Fibroblast of villous mesenchyme (primary cell): ENCODE measurements around the gene C22orf15. TPM values are rescaled to one million over a fixed set of nuclear protein-coding genes. Genes with fewer than 3 reads are reported as not detected.

ENCODE experiments used
- DNase-seq: peaks from one replicate; pipeline ENCODE4 v3.0.0-alpha.2; 2010; ENCODE audit warnings: low read depth
- H3K4me3 ChIP-seq: 2 replicates; pipeline ENCODE4 v1.5.1; 2011; ENCODE audit warnings: low read depth, mild to moderate bottlenecking, low read length
- total RNA-seq: library from RNA; depleted of rRNA; stranded (reverse); fragments of >200 nt; gene quantifications from 2 replicates; pipeline ENCODE4 v1.2.3, GENCODE V29; 2012
- TF ChIP-seq, protein P1 (sequence below): IDR thresholded peaks from 2 replicates; pipeline ENCODE4 v1.5.1; 2012; ENCODE audit warnings: low read depth, mild to moderate bottlenecking, low read length; ENCODE audit not compliant: insufficient read depth

Gene C22orf15, protein sequence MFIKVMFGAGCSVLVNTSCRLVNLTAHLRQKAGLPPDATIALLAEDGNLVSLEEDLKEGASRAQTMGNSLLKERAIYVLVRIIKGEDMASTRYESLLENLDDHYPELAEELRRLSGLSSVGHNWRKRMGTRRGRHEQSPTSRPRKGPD
- total RNA-seq, result 0.43 and 1.6 TPM in 2 replicates

DNA sequence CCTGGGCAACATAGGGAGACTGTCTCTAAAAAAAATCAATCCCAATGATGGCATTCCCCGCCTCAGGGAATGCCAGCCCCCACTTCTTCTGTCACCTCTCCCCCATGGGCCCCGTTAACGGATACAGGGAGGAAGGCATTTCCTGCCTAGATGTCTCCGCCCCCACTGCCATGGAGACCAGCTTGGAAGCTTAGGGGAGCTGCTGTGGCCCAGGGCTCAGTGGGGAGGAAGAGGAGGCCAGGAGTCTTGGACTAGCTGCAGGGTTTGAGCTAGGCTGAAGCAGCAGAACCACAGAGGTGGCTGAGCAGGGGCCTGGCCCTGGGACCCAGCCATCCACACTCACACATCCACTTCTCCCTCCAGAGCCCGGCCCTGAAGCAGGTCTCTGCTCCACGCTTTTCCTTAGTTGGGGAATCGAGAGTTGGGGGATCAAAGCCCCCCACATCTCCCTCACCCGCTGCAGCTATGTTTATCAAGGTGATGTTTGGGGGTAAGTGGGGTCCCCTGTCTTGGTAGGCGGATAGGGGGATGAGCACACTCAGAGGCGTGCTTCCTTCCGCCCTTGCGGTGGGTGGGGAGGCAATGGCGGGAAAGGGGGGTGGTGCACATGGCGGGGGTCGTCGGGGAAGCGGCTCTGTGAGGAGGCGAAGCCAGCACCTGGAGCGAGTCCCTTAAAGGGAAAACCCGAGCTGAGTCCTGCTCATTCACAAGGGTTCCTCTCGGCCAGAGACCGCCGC, at the start of gene C22orf15:
TSS of gene C22orf15 (plus strand) at position 149 of the 737 bp plus-strand sequence. CDS start at position 466, 317 bp downstream.
- peak within 1 kb of the TSS; percentile 9 for H3K4me3 ChIP-seq
- peak; percentile 29 for DNase-seq
- TF ChIP-seq, protein P1, sequence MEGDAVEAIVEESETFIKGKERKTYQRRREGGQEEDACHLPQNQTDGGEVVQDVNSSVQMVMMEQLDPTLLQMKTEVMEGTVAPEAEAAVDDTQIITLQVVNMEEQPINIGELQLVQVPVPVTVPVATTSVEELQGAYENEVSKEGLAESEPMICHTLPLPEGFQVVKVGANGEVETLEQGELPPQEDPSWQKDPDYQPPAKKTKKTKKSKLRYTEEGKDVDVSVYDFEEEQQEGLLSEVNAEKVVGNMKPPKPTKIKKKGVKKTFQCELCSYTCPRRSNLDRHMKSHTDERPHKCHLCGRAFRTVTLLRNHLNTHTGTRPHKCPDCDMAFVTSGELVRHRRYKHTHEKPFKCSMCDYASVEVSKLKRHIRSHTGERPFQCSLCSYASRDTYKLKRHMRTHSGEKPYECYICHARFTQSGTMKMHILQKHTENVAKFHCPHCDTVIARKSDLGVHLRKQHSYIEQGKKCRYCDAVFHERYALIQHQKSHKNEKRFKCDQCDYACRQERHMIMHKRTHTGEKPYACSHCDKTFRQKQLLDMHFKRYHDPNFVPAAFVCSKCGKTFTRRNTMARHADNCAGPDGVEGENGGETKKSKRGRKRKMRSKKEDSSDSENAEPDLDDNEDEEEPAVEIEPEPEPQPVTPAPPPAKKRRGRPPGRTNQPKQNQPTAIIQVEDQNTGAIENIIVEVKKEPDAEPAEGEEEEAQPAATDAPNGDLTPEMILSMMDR, result no peak

DNA sequence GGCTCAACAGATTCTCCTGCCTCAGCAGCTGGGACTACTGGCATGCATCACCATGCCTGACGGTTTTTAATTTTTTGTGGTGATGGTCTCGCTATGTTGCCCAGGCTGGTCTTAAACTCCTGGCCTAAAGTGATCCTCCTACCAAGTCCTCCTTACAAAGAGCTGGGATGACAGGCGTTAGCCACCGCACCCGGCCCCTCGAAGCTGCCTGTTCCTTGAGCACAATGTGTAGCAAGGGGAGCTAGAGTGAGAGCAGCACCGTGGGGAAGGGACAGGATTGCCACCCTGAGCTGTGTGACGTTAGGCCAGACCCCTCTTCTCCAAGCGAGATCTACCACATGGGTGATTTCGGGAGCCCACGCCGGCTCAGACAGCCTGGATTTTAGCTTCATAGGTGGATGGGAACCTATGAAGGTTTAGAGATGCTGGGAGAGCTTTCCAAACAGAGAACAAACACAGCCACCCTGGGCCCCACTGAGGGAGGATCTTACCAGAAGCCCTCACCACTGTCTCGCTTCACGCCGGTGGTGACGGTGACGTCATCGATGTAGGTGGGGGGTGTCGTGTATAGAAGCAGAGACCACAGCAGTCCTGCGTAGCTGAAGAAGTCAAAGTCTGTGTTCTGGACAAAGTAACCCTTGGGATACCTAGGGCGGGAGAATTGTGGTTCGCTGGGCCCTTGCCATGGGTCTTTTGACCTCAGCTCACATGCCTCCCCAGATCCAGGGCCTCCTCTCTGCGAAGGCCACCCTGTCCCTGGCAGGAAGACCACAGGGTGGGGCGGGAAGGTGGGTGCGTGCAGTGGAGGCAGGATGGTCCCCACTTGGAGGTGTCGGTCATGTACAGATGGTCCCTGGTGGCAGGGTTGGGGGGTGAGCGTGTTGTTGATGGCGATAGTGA, 48.8 kb upstream of the C22orf15 start:
- TF ChIP-seq, protein P1, result no peak

DNA sequence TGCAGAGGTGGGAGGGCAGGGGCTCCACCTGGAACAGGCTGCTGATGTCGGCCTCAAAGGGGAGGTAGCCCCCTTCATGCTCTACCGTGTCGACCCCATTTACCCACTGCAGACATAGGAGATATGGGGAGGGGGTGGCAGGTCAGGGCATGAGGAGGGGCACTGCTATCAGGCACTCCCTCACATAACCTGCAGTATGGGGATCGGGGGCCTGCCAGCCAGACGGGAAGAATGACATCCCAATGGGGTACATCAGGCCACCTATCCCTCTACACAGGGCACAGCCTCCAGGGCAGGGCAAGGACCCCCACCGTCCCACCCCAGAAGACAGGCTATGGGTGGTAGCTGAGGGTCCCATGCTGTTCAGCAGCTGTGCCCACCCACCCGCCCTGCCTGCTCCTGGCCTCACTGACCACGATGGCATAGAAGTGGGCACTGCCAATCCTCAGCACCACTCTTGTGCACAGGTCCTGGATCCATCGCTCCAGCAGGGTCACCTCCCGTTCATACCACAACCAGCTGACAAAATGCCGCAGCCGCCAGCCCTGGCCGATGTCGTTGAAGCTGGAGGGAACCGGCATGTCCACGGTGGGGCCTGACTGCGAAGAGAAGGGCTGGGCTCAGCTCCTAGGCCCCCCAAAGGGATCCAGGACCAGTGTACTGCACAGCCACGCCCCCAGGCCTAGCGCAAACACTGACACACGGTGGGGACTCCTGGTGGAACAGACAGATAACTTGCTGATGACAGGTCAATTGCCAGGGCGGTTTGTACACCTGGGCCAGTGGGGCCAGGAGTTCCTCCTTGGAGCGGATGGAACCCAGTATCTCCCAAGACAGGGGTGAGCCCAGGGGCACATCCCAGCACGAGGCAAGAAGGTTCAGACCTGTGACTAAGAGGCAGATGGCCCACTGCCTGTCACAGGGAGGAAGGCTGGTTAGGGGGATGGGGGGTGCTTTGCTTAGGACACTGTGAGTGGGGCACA, 47.9 kb upstream of the C22orf15 start:
- H3K4me3 ChIP-seq, result no peak overlapping the region
- DNase-seq, result no peak

More for the DNA sequence above, 48.8 kb upstream of the C22orf15 start:
- H3K4me3 ChIP-seq, result no peak overlapping the region
- no peak for DNase-seq

DNA sequence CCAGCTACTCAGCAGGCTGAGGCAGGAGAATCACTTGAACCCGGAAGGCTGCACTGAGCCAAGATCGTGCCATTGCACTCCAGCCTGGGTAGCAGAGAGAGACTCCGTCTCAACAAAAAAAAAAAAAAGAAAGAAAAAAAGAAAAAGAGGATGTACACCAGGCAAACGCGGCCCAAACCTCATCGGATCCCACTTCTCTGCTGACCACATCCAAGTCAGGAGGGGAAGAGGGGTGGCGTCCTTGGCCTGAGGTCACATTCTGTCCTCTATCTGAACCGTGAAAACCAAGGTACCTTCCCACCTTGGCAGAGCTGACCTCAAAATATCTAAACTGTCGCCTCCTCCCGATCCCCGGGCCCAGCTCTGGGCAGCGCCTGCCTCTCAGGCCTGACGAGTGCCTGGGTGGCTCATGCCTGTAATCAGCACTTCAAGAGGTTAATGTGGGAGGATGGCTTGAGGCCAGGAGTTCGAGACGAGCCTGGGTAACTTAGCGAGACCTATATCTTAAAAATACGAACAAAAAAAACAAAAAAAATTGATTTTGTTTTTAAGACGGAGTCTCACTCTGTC, 46.9 kb upstream of the C22orf15 start:
- H3K4me3 ChIP-seq, result peak overlapping the region; percentile 88
- TF ChIP-seq, protein P1, result no peak
- no peak for DNase-seq

More for the DNA sequence above, 47.9 kb upstream of the C22orf15 start:
- TF ChIP-seq, protein P1, result no peak

DNA sequence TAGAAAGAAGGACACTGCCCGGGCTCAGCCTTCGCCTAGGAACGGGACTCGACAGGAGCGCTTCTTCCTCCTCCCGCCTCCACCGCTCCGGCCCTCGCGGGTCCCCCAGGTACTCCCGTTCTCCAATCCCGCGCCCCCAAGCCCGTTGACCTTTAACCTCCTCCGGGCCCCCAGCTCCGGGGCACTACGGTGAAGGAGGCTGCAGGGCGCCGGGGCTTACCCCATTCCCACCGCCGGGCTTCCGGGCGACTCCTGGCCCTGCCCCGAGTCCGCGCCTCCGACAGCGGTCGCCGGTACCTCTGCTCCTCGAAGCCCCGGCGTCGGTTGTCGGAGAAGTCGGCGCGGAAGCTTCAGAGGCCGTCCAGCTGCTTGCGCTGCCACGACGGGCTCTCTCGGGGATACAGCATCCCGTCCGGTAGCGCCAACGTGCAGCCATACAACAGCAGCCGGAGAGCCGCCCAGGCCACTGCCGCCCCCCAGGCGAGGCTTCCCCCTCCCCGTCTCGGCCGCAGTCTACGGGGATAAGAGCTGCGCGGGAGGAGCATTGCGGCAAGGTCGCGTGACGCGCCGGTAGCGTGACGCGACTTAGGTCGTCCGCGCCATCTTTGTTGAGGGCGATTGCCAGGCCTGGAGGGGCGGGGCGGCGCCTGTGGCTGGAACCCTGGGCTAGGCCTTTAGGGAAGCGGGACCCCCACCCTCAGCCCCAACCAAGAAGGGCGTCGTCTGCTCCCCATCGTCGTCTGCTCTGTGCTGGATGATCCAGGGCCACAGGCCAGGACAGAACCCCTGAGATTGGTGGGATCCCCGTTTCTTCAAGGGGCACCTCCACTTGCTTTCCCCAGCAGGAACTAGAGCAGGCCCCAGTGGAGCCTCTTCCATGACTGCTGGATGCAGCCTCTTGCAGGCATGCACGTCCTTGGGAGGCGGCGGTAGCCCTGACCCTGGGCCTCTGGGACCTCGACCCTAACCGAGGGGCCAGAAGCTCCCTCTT, 45.7 kb upstream of the C22orf15 start:
- TF ChIP-seq, protein P1, result no peak
- H3K4me3 ChIP-seq, result peak overlapping the region; percentile 88
- DNase-seq, result peak; percentile 89
